T-cell (primary cell): ENCODE data around the gene ADAP2. TPM values are rescaled to one million over a fixed set of nuclear protein-coding genes. Genes with fewer than 3 reads are reported as not detected.
"Not testable (repeated sequence)": the region's sequence is repeated elsewhere in the genome, so short reads cannot be mapped to it uniquely, and the experiment has no call there.

Experiments used
- ATAC-seq, 4 experiments: fragments of 200-7000 bp in 3 of 4; fragments of 150-1000 bp in 1 of 4; cut with Tn5 transposase; replicated peaks in 1 of 4; 1 replicate in 3 of 4; 2 replicates in 1 of 4; pipeline ENCODE4 v1.10.0; 2021; ENCODE audit warnings: moderate library complexity in 3 of 4, mild to moderate bottlenecking in 2 of 4, moderate number of reproducible peaks in 1 of 4
- CTCF ChIA-PET, 2 donors: fragments of 300-600 bp; sonication (Branson Sonifier 250); formaldehyde crosslinking; loops; one replicate each; lab custom pipeline; 2022; ENCODE audit warnings: antibody characterized with exemption in 2 of 2; lab: Charles Lee
- POLR2A ChIA-PET, 2 donors: fragments of 300-600 bp; sonication (Branson Sonifier 250); formaldehyde crosslinking; loops; one replicate each; lab custom pipeline; 2022; ENCODE audit warnings: antibody characterized with exemption in 2 of 2; lab: Charles Lee
- DNase-seq, 35 experiments: peaks; one replicate each; pipeline versions ENCODE4 v3.0.0 to v3.0.0-alpha.2; 2013 to 2023
- H3K27ac ChIP-seq: one replicate; pipeline ENCODE4 v1.5.1; 2013; ENCODE audit warnings: low read length
- H3K27me3 ChIP-seq, 2 experiments: replicated peaks in 1 of 2; 1 replicate in 1 of 2; 2 replicates in 1 of 2; pipeline versions ENCODE4 v1.6.1 to v1.7.0; 2013; ENCODE audit warnings: low read length in 1 of 2, mixed read lengths in 1 of 2; ENCODE audit not compliant: control insufficient read depth in 2 of 2, insufficient read depth in 2 of 2; ENCODE audit errors: extremely low read depth in 1 of 2
- H3K36me3 ChIP-seq, 2 donors: 1 replicate in 1 of 2; 2 replicates in 1 of 2; pipeline versions ENCODE4 v1.6.1 to v1.7.0; 2013; ENCODE audit warnings: low read length in 1 of 2; ENCODE audit not compliant: control insufficient read depth in 2 of 2, insufficient read depth in 1 of 2; ENCODE audit errors: extremely low read depth in 1 of 2
- H3K4me1 ChIP-seq, 2 experiments: 1 replicate in 1 of 2; 2 replicates in 1 of 2; pipeline versions ENCODE4 v1.6.1 to v1.7.0; 2013; ENCODE audit warnings: low read length in 2 of 2, mixed read lengths in 1 of 2; ENCODE audit not compliant: insufficient read depth in 2 of 2, control insufficient read depth in 1 of 2; ENCODE audit errors: extremely low read depth in 1 of 2
- H3K4me3 ChIP-seq, 2 donors: 1 replicate in 1 of 2; 2 replicates in 1 of 2; pipeline versions ENCODE4 v1.5.1 to v1.7.0; 2013; ENCODE audit warnings: mild to moderate bottlenecking in 2 of 2, low read length in 1 of 2, moderate library complexity in 1 of 2; ENCODE audit not compliant: control insufficient read depth in 1 of 2; ENCODE audit errors: extremely low read depth in 1 of 2
- H3K9me3 ChIP-seq: 2 replicates; pipeline ENCODE4 v1.7.0; 2013
- H3K27ac Mint-ChIP-seq, 2 donors: one replicate each; pipeline ENCODE4 v1.8.0; 2020 to 2021; ENCODE audit warnings: mild to moderate bottlenecking in 2 of 2, mixed read lengths in 2 of 2
- H3K27me3 Mint-ChIP-seq, 2 donors: one replicate each; pipeline ENCODE4 v1.8.0; 2021 to 2022; ENCODE audit warnings: mixed read lengths in 2 of 2
- H3K36me3 Mint-ChIP-seq: one replicate; pipeline ENCODE4 v1.8.0; 2021; ENCODE audit warnings: mixed read lengths
- H3K4me1 Mint-ChIP-seq, 3 donors: one replicate each; pipeline ENCODE4 v1.8.0; 2020 to 2022; ENCODE audit warnings: mixed read lengths in 3 of 3, mild to moderate bottlenecking in 1 of 3
- H3K4me3 Mint-ChIP-seq, 3 donors: one replicate each; pipeline ENCODE4 v1.8.0; 2020 to 2022; ENCODE audit warnings: mild to moderate bottlenecking in 3 of 3, mixed read lengths in 3 of 3, moderate library complexity in 3 of 3
- H3K9me3 Mint-ChIP-seq, 3 donors: one replicate each; pipeline ENCODE4 v1.8.0; 2020 to 2022; ENCODE audit warnings: mixed read lengths in 3 of 3
- WGBS: methylation state at CpG from one replicate; pipeline ENCODE4 v1.1.5; 2013; ENCODE audit warnings: missing lambda C conversion rate; ENCODE audit not compliant: insufficient coverage; 5-methylcytosine and 5-hydroxymethylcytosine counted together
- total RNA-seq, 35 experiments: library from RNA in 6 of 35; stranded (reverse) in 6 of 35; fragments of 120-200 nt in 1 of 35; gene quantifications; one replicate each; pipeline versions ENCODE4 v1.2.1 to v1.2.4 and lab custom pipeline; 2013 to 2026

ADAP2 gene
- total RNA-seq, 5 donors from 2014 or later (not counting 1 experiment from before 2014, with no cell fraction given), result 1.7 to 4.9 (median 2.1) TPM

DNA sequence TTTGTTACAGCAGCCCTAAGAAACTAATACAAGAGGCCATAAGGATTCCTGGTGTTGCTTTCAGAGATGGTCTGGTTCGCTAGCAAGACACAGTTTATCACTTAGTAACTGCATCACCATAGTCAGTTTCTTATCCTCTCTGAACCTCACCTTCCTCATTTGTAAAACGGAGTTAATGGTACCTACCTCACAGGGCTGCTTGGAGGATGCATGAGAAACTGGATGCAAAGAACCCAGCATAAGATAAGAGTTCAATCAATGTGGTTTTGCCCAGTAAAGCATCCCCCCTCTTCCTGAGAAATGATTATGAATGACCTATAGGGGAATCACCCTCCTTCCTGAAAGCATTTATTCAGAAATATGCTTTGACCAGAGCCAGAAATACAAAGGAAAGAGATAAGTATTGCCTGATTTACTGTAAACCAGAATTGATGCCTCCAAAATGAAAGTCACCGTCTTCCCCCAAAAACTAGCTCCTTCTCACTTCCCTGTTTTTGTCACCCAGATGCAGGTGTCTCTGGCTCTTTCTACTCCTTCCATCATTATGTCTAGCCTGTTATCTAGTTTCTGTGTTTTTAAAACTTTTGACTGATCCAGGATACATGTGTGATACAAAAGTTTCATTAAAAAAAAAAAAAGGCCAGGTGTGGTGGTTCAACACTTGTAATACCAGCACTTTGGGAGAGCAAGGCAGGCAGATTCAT is 12.9 kb upstream of the ADAP2 start:
- no peak overlapping the region for H3K4me3 ChIP-seq
- Mint-ChIP-seq H3K27ac (no peak overlapping the region), H3K4me1 (peaks cover 29 to 35% (median 34%) of the 10 kb centered on the region in 3 donors), H3K36me3 (no peaks in the 10 kb centered on the region), H3K4me3 (no peak overlapping the region), H3K9me3 (no peaks in the 10 kb centered on the region), H3K27me3 (no peaks in the 10 kb centered on the region)
- POLR2A ChIA-PET, result interaction anchor here (0.5 to 0.7 kb wide), 3 partner anchors 11 to 910 kb away, joined by 3 to 4 read pairs (median 3); no protein-coding TSS in a partner anchor
- peaks cover 0 to 2% of the 10 kb centered on the region in 2 donors for H3K36me3 ChIP-seq
- no peak for DNase-seq
- CTCF ChIA-PET, result no interaction called here
- H3K9me3 ChIP-seq, result no peaks in the 10 kb centered on the region
- ATAC-seq, result no peak
- 100% methylated on average over 1 of the region's 3 CpGs for WGBS
- H3K27me3 ChIP-seq, result no peaks in the 10 kb centered on the region
- H3K4me1 ChIP-seq, result peaks cover 2 to 26% of the 10 kb centered on the region in 2 experiments
- no peak overlapping the region for H3K27ac ChIP-seq

DNA sequence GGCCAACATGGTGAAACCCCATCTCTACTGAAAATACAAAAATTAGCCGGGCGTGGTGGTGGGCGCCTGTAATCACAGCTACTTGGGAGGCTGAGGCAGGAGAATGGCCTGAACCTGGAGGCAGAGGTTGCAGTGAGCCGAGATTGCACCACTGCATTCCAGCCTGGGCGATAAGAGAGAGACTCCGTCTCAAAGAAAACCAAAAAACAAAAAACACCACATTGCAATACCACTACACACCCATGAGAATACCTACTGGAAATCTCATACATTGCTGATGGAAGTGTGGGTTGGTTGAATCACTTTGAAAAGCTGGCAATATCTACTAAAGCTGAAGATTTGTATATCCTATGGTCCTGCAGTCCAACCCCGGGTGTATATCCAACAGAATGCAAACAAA is 11.6 kb upstream of the ADAP2 start:
- H3K27me3 Mint-ChIP-seq, H3K9me3 ChIP-seq, H3K36me3 ChIP-seq, CTCF ChIA-PET, DNase-seq, POLR2A ChIA-PET, H3K27me3 ChIP-seq, H3K4me3 Mint-ChIP-seq, ATAC-seq, H3K4me3 ChIP-seq, H3K27ac ChIP-seq, H3K9me3 Mint-ChIP-seq, H3K27ac Mint-ChIP-seq, H3K36me3 Mint-ChIP-seq: not testable (repeated sequence)
- 100% methylated on average over 1 of the region's 7 CpGs for WGBS
- H3K4me1 ChIP-seq, result peaks cover 2 to 20% of the 10 kb centered on the region in 2 experiments
- H3K4me1 Mint-ChIP-seq, result peaks cover 23 to 31% (median 30%) of the 10 kb centered on the region in 3 donors

DNA sequence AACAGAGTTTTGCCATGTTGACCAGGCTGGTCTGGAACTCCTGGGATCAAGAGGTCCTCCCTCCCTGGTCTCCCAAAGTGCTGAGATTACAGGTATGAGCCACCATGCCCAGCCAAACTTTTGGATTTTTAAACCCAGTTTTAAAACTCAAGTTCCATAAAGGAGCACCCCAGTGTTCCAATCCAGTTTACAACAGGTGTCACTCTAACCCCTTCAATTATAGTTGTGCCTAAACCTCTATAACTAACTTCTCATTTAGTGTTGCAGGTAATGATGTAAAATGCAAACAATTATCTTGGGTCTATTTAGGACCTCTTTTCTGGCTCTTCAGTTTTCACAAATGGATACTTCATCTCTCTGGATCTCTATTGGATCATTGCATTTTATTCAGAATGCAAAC is 7.8 kb upstream of the ADAP2 start:
- DNase-seq, result no peak
- CTCF ChIA-PET, result no interaction called here

DNA sequence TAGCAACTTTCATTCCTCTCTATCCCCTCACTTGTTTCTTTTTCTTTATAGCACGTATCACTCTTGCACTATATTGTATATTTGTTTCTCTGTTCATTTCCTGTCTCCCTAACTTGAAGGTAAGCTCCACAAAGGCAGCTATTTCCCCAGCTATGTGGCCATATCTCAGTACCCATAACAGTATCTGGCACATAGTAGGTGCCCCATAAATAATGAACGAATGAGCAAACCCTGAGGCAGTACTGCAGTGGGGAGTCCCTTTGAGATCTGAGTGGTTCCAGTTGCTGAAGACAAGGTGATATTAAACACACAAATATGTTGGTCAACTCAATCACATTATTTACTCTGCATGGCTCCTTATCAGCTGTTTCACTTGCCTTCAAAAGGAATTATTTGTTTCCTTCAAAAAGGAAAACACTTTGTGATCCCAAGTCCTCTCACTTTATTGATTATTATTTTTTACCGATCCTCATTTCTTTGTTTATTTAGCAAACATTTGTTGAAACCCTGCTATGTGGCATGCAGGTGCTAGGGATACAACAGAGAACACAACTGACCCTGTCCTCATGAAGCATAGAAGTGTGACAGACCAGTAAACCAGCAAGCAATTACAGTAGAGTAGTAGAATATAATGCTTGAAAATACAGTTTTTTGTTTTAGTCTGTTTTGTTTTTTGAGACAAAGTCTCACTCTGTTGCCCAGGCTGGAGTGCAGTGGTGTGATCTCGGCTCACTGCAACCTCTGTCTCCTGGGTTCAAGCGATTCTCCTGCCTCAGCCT is 5.7 kb upstream of the ADAP2 start:
- Histone ChIP-seq H3K36me3 (no peaks in the 10 kb centered on the region), H3K27ac (no peak overlapping the region), H3K27me3 (peaks cover 3 to 7% of the 10 kb centered on the region in 2 experiments), H3K4me3 (no peak overlapping the region), H3K9me3 (no peaks in the 10 kb centered on the region), H3K4me1 (no peaks in the 10 kb centered on the region)
- POLR2A ChIA-PET, result interaction anchor here in 1 of 2 donors (0.6 kb wide), 2 partner anchors 35 to 289 kb away, joined by 3 read pairs; no protein-coding TSS in a partner anchor
- Mint-ChIP-seq H3K4me1 (peaks cover 0 to 2% (median 0%) of the 10 kb centered on the region in 3 donors), H3K9me3 (no peaks in the 10 kb centered on the region), H3K36me3 (no peaks in the 10 kb centered on the region), H3K27ac (no peak overlapping the region), H3K27me3 (peaks cover 10 to 13% of the 10 kb centered on the region in 2 donors), H3K4me3 (no peak overlapping the region)
- CTCF ChIA-PET, result interaction anchor here in 1 of 2 donors (0.8 kb wide), 1 partner anchor 19 kb away, joined by 3 read pairs; no protein-coding TSS in a partner anchor
- WGBS, result 100% methylated on average over 1 of the region's 5 CpGs
- DNase-seq (no peak), ATAC-seq (no peak)

More for the DNA sequence above, 7.8 kb upstream of the ADAP2 start:
- H3K9me3 ChIP-seq, result no peaks in the 10 kb centered on the region
- no peak for ATAC-seq
- Mint-ChIP-seq H3K4me3 (no peak overlapping the region), H3K4me1 (peaks cover 2 to 4% (median 2%) of the 10 kb centered on the region in 3 donors), H3K27ac (no peak overlapping the region), H3K27me3 (peaks cover 0 to 1% of the 10 kb centered on the region in 2 donors), H3K36me3 (no peaks in the 10 kb centered on the region), H3K9me3 (no peaks in the 10 kb centered on the region)
- no peak overlapping the region for H3K27ac ChIP-seq
- H3K27me3 ChIP-seq, result no peaks in the 10 kb centered on the region
- H3K36me3 ChIP-seq, result no peaks in the 10 kb centered on the region
- H3K4me1 ChIP-seq, result no peaks in the 10 kb centered on the region
- no peak overlapping the region for H3K4me3 ChIP-seq
- POLR2A ChIA-PET, result no interaction called here

DNA sequence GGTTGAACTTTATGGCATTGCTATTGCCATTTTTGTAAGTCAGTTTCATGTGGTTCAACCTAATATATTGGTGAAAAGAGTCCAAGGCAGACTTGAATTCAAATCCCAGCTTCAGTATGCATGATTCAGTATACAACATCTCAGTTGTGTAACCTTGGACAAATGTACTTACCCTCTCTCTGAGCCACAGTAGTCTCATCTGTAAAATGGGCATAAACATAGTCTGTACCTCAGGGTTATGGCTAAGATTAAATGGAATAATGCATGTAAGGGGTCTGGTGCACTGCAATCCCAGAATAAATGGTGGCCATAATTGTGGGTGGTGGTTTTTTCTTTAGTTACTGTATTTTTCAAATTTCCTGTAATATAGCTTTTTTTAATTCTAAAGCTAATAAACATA is 4.7 kb upstream of the ADAP2 start:
- Mint-ChIP-seq H3K4me1 (peaks cover 0 to 8% (median 3%) of the 10 kb centered on the region in 3 donors), H3K9me3 (no peaks in the 10 kb centered on the region), H3K27ac (no peak overlapping the region), H3K4me3 (no peak overlapping the region), H3K36me3 (no peaks in the 10 kb centered on the region), H3K27me3 (peaks cover 16 to 20% of the 10 kb centered on the region in 2 donors)
- Histone ChIP-seq H3K9me3 (no peaks in the 10 kb centered on the region), H3K27me3 (peaks cover 5 to 12% of the 10 kb centered on the region in 2 experiments), H3K4me3 (no peak overlapping the region), H3K27ac (no peak overlapping the region), H3K36me3 (no peaks in the 10 kb centered on the region), H3K4me1 (peaks cover 0 to under 1% of the 10 kb centered on the region in 2 experiments)
- POLR2A ChIA-PET, result interaction anchor here in 1 of 2 donors (0.6 kb wide), 1 partner anchor 192 kb away, joined by 3 read pairs; no protein-coding TSS in a partner anchor
- CTCF ChIA-PET, result no interaction called here
- DNase-seq (no peak), ATAC-seq (no peak)

DNA sequence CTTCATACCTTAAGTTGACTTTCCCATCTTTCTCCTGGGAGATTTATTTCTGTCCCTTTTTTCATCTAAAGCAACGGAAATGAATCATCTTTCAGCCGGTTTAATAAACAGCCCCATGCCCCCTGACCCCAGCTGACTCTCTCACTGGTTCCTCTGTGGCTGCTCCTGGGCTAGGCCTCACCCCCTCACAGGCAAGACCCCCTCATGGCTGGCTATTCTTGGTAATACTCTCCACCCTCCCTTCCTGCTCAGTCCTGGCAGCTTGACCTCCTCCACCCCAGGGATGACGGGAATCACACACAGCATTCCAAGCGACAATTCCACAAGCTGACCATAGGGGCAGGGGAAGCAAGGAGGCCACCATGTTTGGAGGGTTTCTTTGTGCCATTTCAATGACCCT is 1.5 kb upstream of the ADAP2 start:
- WGBS, result 90% methylated on average over 2 of the region's 4 CpGs
- no peak overlapping the region for H3K27ac ChIP-seq
- peaks cover 6 to 14% (median 7%) of the 10 kb centered on the region in 3 donors for H3K4me1 Mint-ChIP-seq
- H3K4me1 ChIP-seq, result peaks cover 0 to 10% of the 10 kb centered on the region in 2 experiments
- no peaks in the 10 kb centered on the region for H3K9me3 ChIP-seq
- POLR2A ChIA-PET, result no interaction called here
- H3K9me3 Mint-ChIP-seq, result no peaks in the 10 kb centered on the region
- H3K4me3 Mint-ChIP-seq, result no peak overlapping the region
- no peak overlapping the region for H3K4me3 ChIP-seq
- no peaks in the 10 kb centered on the region for H3K36me3 ChIP-seq
- H3K27me3 Mint-ChIP-seq, result peaks cover 28 to 42% of the 10 kb centered on the region in 2 donors
- CTCF ChIA-PET, result no interaction called here
- peaks cover 5 to 38% of the 10 kb centered on the region in 2 experiments for H3K27me3 ChIP-seq
- DNase-seq (no peak), ATAC-seq (no peak)
- H3K27ac Mint-ChIP-seq, result no peak overlapping the region
- no peaks in the 10 kb centered on the region for H3K36me3 Mint-ChIP-seq
